ENCODE results near the gene CROCC2.

CROCC2 gene

GRCh38 chr2:240921311-240921994 lies 15.3 kb downstream of the CROCC2 start:
- DNase-seq (ENCODE audit: low spot score): peak; percentile 64

GRCh38 chr2:240921995-240922244 lies 15.8 kb downstream of the CROCC2 start:
- DNase-seq (ENCODE audit: low spot score): no peak

- DNase-seq (ENCODE audit: low spot score): no peak
Observed at GRCh38 chr2:240922245-240922981, 16.3 kb downstream of the CROCC2 start.

GRCh38 chr2:240922982-240923537 lies 16.9 kb downstream of the CROCC2 start:
- DNase-seq (ENCODE audit: low spot score): no peak

GRCh38 chr2:240925191-240925567 lies 19.0 kb downstream of the CROCC2 start:
- no peak for DNase-seq (ENCODE audit: low spot score)

GRCh38 chr2:240925568-240926515 lies 19.7 kb downstream of the CROCC2 start:
- no peak for DNase-seq (ENCODE audit: low spot score)

GRCh38 chr2:240926516-240927389 lies 20.6 kb downstream of the CROCC2 start:
- no peak for DNase-seq (ENCODE audit: low spot score)

DNA sequence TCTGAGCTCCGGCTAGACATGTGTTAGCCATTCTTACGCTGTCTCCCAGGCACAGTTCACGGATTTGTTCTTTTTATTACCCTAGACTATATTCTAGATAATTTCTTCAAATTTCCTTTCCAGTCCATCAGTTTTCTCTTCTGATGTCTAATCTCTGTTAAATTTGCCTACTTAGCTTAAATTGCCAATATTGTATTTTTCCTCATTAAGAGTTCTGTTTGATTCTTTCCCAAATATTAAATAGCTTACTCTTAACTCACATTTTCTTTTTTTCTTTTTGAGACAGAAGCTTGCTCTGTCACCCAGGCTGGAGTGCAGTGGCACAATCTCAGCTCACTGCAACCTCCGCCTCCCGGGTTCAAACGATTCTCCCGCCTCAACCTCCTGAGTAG lies 21.2 kb downstream of the CROCC2 start:
- DNase-seq (ENCODE audit: low spot score): no peak

DNA sequence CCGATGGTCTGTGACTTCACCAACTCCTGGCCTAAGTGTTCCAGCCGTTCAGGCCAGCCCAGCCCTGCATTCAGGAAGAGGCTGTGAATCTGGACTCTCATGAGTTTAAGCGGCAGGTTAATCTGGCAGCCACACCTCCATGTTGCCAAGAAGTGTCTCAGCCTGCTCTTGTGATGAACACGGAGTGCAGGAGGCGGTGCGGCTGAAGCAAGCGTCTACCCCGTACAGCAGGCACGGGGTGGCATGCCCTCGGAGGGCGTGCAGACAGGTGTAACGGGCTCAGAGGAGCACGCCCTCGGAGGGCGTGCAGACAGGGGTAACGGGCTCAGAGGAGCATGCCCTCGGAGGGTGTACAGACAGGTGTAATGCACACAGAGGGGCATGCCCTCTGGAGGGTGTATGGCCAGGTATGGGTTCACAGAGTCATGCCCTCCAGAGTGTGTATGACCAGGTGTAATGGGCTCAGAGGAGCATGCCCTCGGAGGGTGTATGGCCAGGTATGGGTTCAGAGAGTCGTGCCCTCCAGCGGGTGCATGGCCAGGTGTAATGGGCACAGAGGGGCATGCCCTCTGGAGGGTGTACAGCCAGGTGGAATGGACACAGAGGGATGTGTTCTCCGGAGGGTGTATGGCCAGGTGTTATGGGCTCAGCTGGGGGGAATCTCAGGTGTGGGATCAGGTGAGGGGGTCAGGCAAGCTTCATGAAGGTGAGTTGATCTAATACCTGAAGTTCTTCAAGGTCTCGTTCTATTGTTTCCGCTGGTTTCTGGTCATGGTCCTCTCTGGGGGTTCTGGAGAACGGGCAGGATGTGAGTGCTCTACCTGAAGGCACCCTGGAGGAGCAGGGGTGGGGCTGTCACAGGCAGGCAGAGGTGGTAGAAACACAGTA lies 22.6 kb downstream of the CROCC2 start:
- DNase-seq (ENCODE audit: low spot score): no peak

- no peak for DNase-seq (ENCODE audit: low spot score)
Observed at GRCh38 chr2:240929364-240930095, 23.4 kb downstream of the CROCC2 start.

- no peak for DNase-seq (ENCODE audit: low spot score)
Observed at GRCh38 chr2:240930096-240930630, 24.0 kb downstream of the CROCC2 start.

DNA sequence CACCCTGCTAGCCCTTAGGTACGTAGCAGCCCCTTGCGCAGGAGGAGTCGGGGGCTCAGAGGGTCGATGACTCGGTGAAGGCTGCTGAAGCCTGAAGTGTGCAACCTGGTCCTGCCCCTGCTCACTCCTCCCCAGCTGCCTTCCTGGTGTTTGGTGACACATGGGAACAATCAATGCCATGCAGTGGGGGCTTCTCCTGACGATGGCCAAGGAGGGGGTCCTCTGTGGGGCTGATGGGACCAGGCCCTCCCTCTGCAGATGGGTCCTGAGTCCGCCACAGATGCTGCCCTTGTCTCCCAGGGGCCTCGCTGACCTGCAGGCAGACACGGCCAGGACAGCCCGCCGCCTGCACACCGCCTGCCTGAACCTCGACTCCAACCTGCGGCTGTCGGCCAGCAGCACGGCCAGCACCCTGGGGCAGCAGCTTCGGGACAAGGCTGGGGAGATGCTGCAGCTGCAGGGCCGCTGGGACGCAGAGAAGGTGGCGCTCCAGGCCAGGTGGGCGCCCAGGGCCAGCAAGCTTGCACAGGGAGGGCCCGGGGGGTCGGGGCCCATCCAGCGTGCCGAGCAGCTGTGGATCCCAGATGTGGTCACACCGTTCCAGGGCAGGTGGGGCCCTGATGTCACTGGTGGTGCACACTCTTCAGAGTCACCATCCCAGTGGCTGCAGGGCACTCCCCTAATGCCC lies 24.6 kb downstream of the CROCC2 start:
- DNase-seq (ENCODE audit: low spot score): no peak

- no peak for DNase-seq (ENCODE audit: low spot score)
Observed at GRCh38 chr2:240931319-240931949, 25.3 kb downstream of the CROCC2 start.

- DNase-seq (ENCODE audit: low spot score): no peak
Observed at GRCh38 chr2:240932001-240932723, 26.0 kb downstream of the CROCC2 start.

DNA sequence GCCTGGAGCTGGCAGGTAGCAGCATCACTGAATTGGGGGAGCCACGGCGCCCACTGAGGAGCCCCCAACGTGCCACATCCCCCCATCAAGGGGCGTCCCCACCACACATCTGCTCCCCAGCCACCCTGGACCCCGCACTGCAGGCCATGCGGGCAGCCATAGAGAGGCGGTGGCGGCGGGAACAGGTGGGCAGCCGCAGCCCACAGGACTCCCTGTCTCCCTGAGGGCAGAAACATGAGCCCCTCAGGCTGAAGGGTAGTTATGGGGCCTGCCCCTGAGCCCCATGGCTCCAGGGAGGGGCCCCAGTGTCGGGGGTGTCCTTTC lies 26.6 kb downstream of the CROCC2 start:
- DNase-seq (ENCODE audit: low spot score): no peak

DNA sequence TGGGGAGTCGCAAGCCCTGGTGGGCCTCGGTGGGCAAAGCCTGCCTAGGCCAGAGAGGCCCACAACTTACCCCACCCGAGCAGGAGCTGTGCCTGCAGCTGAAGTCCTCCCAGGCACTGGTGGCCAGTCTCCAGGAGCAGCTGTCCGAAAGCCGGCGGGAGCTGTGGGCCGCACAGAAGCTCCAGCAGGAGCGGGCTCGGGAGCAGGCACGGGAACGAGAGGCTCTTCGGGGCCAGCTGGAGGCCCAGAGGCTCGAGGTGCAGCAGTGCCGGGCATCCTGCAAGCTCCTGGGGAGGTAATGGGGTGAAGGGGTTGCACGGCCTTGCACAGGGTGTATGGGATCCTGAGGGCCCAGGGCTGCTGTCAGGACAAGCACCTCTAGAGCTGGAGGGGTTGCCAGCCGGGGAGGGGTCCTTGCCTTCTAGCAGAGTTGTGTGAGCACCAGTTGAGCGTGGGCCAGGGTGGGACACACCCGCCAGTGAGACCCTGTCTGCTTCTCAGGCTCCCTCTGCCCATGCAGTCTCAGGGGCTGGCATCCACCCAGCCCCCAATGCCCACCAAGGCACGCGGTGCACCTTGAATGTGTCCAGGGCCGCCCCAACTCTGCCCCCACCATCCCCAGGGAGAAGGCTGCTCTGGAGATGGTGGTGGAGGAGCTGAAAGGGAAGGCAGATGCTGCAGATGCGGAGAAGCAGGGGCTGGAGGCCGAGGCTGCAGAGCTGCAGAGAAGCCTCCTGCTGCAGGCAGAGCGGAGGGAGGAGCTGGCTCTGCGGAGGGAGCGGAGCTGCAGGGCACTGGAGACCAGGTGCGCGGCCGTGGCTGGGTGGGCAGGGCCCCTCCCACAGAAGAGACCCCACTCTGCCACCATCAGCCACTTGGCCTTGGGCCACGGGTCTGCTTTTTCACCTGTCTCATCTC lies 27.2 kb downstream of the CROCC2 start:
- DNase-seq (ENCODE audit: low spot score): no peak

All from SW480 (cell line).